Kidney (tissue), 14 donors: ENCODE results near the gene GLIPR2. TPM values are rescaled to one million over a fixed set of nuclear protein-coding genes. Genes with fewer than 3 reads are reported as not detected.
A peak's percentile ranks its signal among the peaks of the same experiment; 100 is the strongest.

ENCODE experiments used
- DNase-seq, 5 donors: peaks; one replicate each; pipeline ENCODE4 v3.0.0-alpha.2; 2013 to 2020
- FAIRE-seq: peaks from 2 replicates; lab custom pipeline; 2012; peaks lifted over from hg19 to GRCh38; lab: Jason Lieb, UNC
- H3K27ac ChIP-seq, 2 donors: one replicate each; pipeline ENCODE4 v1.7.0; 2013; ENCODE audit warnings: low read depth in 2 of 2, low read length in 2 of 2, inconsistent platforms in 1 of 2
- H3K27me3 ChIP-seq: one replicate; pipeline ENCODE4 v1.7.1; 2013; ENCODE audit warnings: low read length, inconsistent platforms; ENCODE audit not compliant: control insufficient read depth, insufficient read depth
- H3K36me3 ChIP-seq, 3 donors: one replicate each; pipeline versions ENCODE4 v1.7.0 to v1.7.1; 2013; ENCODE audit warnings: low read length in 3 of 3, control low read depth in 1 of 3, inconsistent platforms in 1 of 3; ENCODE audit not compliant: insufficient read depth in 3 of 3, control insufficient read depth in 2 of 3
- H3K4me1 ChIP-seq, 3 donors: one replicate each; pipeline versions ENCODE4 v1.7.0 to v1.7.1; 2013; ENCODE audit warnings: low read length in 3 of 3, inconsistent platforms in 1 of 3, low read depth in 1 of 3; ENCODE audit not compliant: control insufficient read depth in 2 of 3, insufficient read depth in 2 of 3
- H3K4me3 ChIP-seq, 3 donors: one replicate each; pipeline versions ENCODE4 v1.7.0 to v1.8.1; 2013; ENCODE audit warnings: low read length in 3 of 3, control low read depth in 1 of 3, inconsistent platforms in 1 of 3
- H3K9ac ChIP-seq, 3 donors: one replicate each; pipeline versions ENCODE4 v1.7.0 to v1.7.1; 2013; ENCODE audit warnings: low read length in 3 of 3, control low read depth in 1 of 3, inconsistent platforms in 1 of 3
- H3K9me3 ChIP-seq, 3 donors: one replicate each; pipeline versions ENCODE4 v1.7.0 to v1.7.1; 2013; ENCODE audit warnings: low read length in 3 of 3, control low read depth in 1 of 3, inconsistent platforms in 1 of 3; ENCODE audit not compliant: control insufficient read depth in 2 of 3, insufficient read depth in 1 of 3
- CTCF ChIP-seq: IDR thresholded peaks from 3 replicates; pipeline ENCODE4 v1.5.1; 2012; ENCODE audit warnings: mild to moderate bottlenecking, moderate library complexity, borderline replicate concordance; ENCODE audit not compliant: insufficient read depth; ENCODE audit errors: extremely low read depth
- intact Hi-C: fragments of 100-400 bp; cut with DNase I; formaldehyde crosslinking; loops from one replicate; pipeline ENCODE4 v1.11.1; 2022
- polyA plus RNA-seq: library from polyadenylated mRNA; stranded (reverse); fragments of 350-450 nt; fragmentation: Illumina TruSeq; extraction: RNeasy Lipid Tissue Mini Kit (QIAGEN cat#74804); gene quantifications from one replicate; pipeline ENCODE4 v1.2.3, GENCODE V29; 2014; ENCODE audit warnings: low read depth, low replicate concordance; ENCODE audit not compliant: insufficient read depth
- total RNA-seq: library from RNA; stranded (reverse); fragmentation: NEBNext Ultra II Directional; extraction: Animal tissue kit (Norgen Biotek cat#: 25700); gene quantifications from one replicate; pipeline ENCODE4 v1.2.1, GENCODE V29; 2021
- donor health status: control.
- donor health status: control.
- donor health status: control.
- donor health status: control.
- donor health status: control.
- donor health status: DM: yes; HTN: yes; CAD: no.
- donor health status: Normal renal cell carcinoma (clear cell type).

GLIPR2 gene
- total and polyA plus RNA-seq, 2 donors from 2014 or later, result 8.3 to 19.6 TPM

GRCh38 chr9:36091026-36091953, 45.2 kb upstream of the GLIPR2 start:
- no peak overlapping the region for H3K4me3 ChIP-seq
- no peak overlapping the region for H3K9ac ChIP-seq
- no peaks in the 10 kb centered on the region for H3K36me3 ChIP-seq
- no peaks in the 10 kb centered on the region for H3K27me3 ChIP-seq
- H3K9me3 ChIP-seq, result no peaks in the 10 kb centered on the region
- FAIRE-seq, result no peak
- H3K4me1 ChIP-seq, result peaks cover 0 to 4% (median 2%) of the 10 kb centered on the region in 3 donors
- no peak for TF ChIP-seq CTCF
- intact Hi-C loops, result no loop called here
- peak in 3 of 5 donors; percentile 59 to 91 (median 90) for DNase-seq
- H3K27ac ChIP-seq, result no peak overlapping the region

DNA sequence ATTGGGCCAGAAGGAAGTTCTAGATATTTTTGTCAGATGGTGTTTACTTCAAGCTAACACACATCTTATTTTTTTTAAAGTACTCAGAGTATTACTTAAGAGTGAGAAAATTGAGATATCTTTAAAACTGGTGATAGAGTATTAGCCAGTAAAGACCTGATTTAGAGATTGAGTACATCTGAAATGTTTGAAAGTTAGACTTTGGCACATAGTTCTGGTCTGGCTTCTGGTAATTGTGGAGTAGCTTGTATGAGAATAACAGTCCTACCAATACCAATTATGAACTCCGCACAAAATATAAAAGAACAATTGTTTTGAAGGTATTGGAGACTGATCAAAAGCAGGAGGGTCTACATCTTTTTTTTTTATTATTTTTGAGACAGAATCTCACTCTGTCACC, 44.5 kb upstream of the GLIPR2 start:
- no peak overlapping the region for H3K4me3 ChIP-seq
- no peaks in the 10 kb centered on the region for H3K27me3 ChIP-seq
- H3K36me3 ChIP-seq, result no peaks in the 10 kb centered on the region
- H3K27ac ChIP-seq, result no peak overlapping the region
- H3K9ac ChIP-seq, result no peak overlapping the region
- no peak for DNase-seq
- FAIRE-seq, result no peak
- TF ChIP-seq CTCF, result no peak
- intact Hi-C loops, result no loop called here
- H3K4me1 ChIP-seq, result peaks cover 0 to 4% (median 2%) of the 10 kb centered on the region in 3 donors
- no peaks in the 10 kb centered on the region for H3K9me3 ChIP-seq

DNA sequence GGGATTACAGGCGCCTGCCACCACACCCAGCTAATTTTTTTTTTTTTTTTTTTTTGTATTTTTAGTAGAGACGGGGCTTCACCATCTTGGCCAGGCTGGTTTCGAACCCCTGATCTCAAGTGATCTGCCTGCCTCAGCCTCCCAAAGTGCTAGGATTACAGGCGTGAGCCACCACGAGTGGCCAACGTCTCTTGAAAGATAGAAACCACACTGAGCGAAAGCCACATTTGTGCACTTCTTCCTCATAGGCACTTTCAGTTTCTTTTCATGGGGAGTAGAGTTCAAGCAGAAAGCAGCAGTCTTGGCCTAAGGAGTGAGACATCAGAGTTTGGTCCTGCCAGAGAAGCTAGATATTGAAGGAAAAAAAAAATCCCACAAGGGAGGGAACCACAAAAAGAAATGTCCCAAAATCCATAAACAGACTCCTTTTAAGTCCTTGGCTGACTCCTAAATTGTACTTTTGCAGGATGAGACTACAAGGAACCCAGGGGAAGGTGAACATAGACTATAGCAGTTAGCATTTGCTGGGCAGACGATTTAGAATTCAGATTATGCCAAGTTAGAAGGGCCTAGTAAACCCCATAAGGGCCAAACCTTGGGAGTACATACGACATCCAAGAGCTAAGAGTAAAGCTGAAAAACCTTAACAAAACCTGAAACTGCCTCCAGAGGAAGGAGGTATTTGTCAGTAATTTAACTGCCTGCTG, 43.9 kb upstream of the GLIPR2 start:
- Histone ChIP-seq H3K4me1 (peaks cover 0 to 4% (median 2%) of the 10 kb centered on the region in 3 donors), H3K27ac (no peak overlapping the region), H3K36me3 (no peaks in the 10 kb centered on the region), H3K9me3 (no peaks in the 10 kb centered on the region), H3K4me3 (no peak overlapping the region), H3K9ac (no peak overlapping the region), H3K27me3 (no peaks in the 10 kb centered on the region)
- no peak for TF ChIP-seq CTCF
- intact Hi-C loops, result no loop called here
- FAIRE-seq (no peak), DNase-seq (no peak)
